Measurements from ENCODE around the gene ACBD5. TPM values are rescaled to one million over a fixed set of nuclear protein-coding genes. Genes with fewer than 3 reads are reported as not detected.

The ACBD5 gene
- polyA plus RNA-seq, 1 of the 3 experiments (the other 2 are of a cell fraction) = 12.5 TPM

DNA sequence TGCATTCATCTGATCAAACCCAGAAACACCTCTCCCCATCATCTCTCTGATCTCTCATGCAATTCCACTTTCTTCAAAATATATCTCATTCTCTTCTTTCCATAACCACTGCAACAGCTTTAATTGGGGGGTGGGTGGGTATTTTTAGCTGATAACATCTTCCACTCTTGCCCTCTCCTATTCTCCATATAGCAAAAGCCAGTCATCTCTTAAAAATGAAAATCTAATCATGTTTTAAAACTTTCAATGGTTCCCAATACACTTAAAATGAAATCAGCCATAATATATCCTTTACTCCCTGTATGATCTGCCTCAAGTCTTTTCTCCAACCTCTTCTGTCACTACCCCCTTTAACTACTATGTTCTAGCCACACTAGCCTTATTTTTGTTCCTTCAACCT is 87.9 kb downstream of the ACBD5 start:
- DNase-seq = no peak
- Histone ChIP-seq H3K36me3 (replicated peaks in 1 of 2; ENCODE audit: control insufficient read depth in 1 of 2, insufficient read depth in 2 of 2, low read length in 1 of 2) (peaks cover 11 to 15% of the 10 kb centered on the region in 2 experiments), H3F3A (replicated peaks; ENCODE audit: insufficient read depth) (peaks cover 20% of the 10 kb centered on the region), H3K4me2 (peak overlapping the region; percentile 95), H3K27ac (ENCODE audit: low read depth in 2 of 2, low read length in 1 of 2) (no peak overlapping the region), H3K9me3 (no peaks in the 10 kb centered on the region), H3K9ac (peak overlapping the region; percentile 93), H3K4me3 (ENCODE audit: low read depth in 2 of 2, low read length in 1 of 2) (peak overlapping the region; percentile 81 to 82), H3K9me2 (no peaks in the 10 kb centered on the region), H4K20me1 (ENCODE audit: insufficient read depth) (peaks cover 48% of the 10 kb centered on the region), H3K27me3 (ENCODE audit: insufficient read depth) (no peaks in the 10 kb centered on the region), H3K79me2 (ENCODE audit: insufficient read depth) (peaks cover 92% of the 10 kb centered on the region), H2AFZ (ENCODE audit: low read depth) (no peak overlapping the region), H3K4me1 (ENCODE audit: control insufficient read depth in 1 of 2, insufficient read depth in 2 of 2, low read depth in 1 of 2, low read length in 1 of 2) (peaks cover 2 to 8% of the 10 kb centered on the region in 2 experiments; a peak in 3 of 4 replicates)
- CTCF ChIA-PET = interaction anchor here (1.0 kb wide), 1 partner anchor 17 kb away, joined by 3 read pairs; no protein-coding TSS in a partner anchor
- no peak for TF ChIP-seq GATA2 (CRISPR knock-in tag; IDR thresholded peaks at IDR 0.05)
- TF ChIP-seq POLR2AphosphoS5 (IDR thresholded peaks at IDR 0.05; ENCODE audit: low read depth, low read length) = no peak
- no peak for TF ChIP-seq JUND (IDR thresholded peaks at IDR 0.05)
- no peak for TF ChIP-seq RXRA (IDR thresholded peaks at IDR 0.05; ENCODE audit: borderline replicate concordance, low read depth)
- TF ChIP-seq YY1 (IDR thresholded peaks at IDR 0.05; ENCODE audit: low read depth) = no peak
- TF ChIP-seq RAD21 (IDR thresholded peaks at IDR 0.05; ENCODE audit: low read length) = no peak
- POLR2A ChIA-PET = no interaction called here

- Histone ChIP-seq H3K4me3 (ENCODE audit: low read depth in 2 of 2, low read length in 1 of 2) (no peak overlapping the region), H3K79me2 (ENCODE audit: insufficient read depth) (peaks cover 92% of the 10 kb centered on the region), H4K20me1 (ENCODE audit: insufficient read depth) (peaks cover 65% of the 10 kb centered on the region), H3K4me1 (ENCODE audit: control insufficient read depth in 1 of 2, insufficient read depth in 2 of 2, low read depth in 1 of 2, low read length in 1 of 2) (peaks cover 0 to 2% of the 10 kb centered on the region in 2 experiments; a peak in 2 of 4 replicates), H3F3A (replicated peaks; ENCODE audit: insufficient read depth) (peaks cover 19% of the 10 kb centered on the region), H2AFZ (ENCODE audit: low read depth) (no peak overlapping the region), H3K4me2 (no peak overlapping the region), H3K9ac (no peak overlapping the region), H3K27ac (ENCODE audit: low read depth in 2 of 2, low read length in 1 of 2) (no peak overlapping the region), H3K9me2 (no peaks in the 10 kb centered on the region), H3K36me3 (replicated peaks in 1 of 2; ENCODE audit: control insufficient read depth in 1 of 2, insufficient read depth in 2 of 2, low read length in 1 of 2) (peaks cover 34 to 39% of the 10 kb centered on the region in 2 experiments), H3K9me3 (no peaks in the 10 kb centered on the region), H3K27me3 (ENCODE audit: insufficient read depth) (no peaks in the 10 kb centered on the region)
- no peak for DNase-seq
- POLR2A ChIA-PET = no interaction called here
- 100% methylated on average over 1 of the region's 1 CpG for WGBS (ENCODE audit: low lambda C conversion rate)
- CTCF ChIA-PET = no interaction called here
- TF ChIP-seq RFX5 (IDR thresholded peaks at IDR 0.05; ENCODE audit: low read length) = no peak
Observed at GRCh38 chr10:27150261-27150660, 90.3 kb downstream of the ACBD5 start.

- Histone ChIP-seq H3K9me2 (no peaks in the 10 kb centered on the region), H3K9ac (no peak overlapping the region), H3K79me2 (ENCODE audit: insufficient read depth) (peaks cover 99% of the 10 kb centered on the region), H3K9me3 (no peaks in the 10 kb centered on the region), H4K20me1 (ENCODE audit: insufficient read depth) (peaks cover 58% of the 10 kb centered on the region), H2AFZ (ENCODE audit: low read depth) (no peak overlapping the region), H3K27ac (ENCODE audit: low read depth in 2 of 2, low read length in 1 of 2) (no peak overlapping the region), H3K36me3 (replicated peaks in 1 of 2; ENCODE audit: control insufficient read depth in 1 of 2, insufficient read depth in 2 of 2, low read length in 1 of 2) (peaks cover 49 to 60% of the 10 kb centered on the region in 2 experiments), H3K27me3 (ENCODE audit: insufficient read depth) (no peaks in the 10 kb centered on the region), H3K4me1 (ENCODE audit: control insufficient read depth in 1 of 2, insufficient read depth in 2 of 2, low read depth in 1 of 2, low read length in 1 of 2) (peaks cover 0 to 2% of the 10 kb centered on the region in 2 experiments; a peak in 1 of 4 replicates), H3K4me3 (ENCODE audit: low read depth in 2 of 2, low read length in 1 of 2) (no peak overlapping the region), H3F3A (replicated peaks; ENCODE audit: insufficient read depth) (peaks cover 13% of the 10 kb centered on the region), H3K4me2 (no peak overlapping the region)
- 93% methylated on average over 5 of the region's 5 CpGs for WGBS (ENCODE audit: low lambda C conversion rate)
- ChIA-PET CTCF (no interaction called here), POLR2A (no interaction called here)
- DNase-seq = no peak
- TF ChIP-seq REST (IDR thresholded peaks at IDR 0.05; ENCODE audit: low read depth, low read length) (no peak), RCOR1 (IDR thresholded peaks at IDR 0.05; ENCODE audit: low read length) (no peak), JUND (IDR thresholded peaks at IDR 0.05) (no peak), ELF1 (IDR thresholded peaks at IDR 0.05) (no peak), SIN3A (IDR thresholded peaks at IDR 0.05; ENCODE audit: borderline replicate concordance, low read depth, low read length) (no peak), NFIC (IDR thresholded peaks at IDR 0.05; ENCODE audit: borderline replicate concordance) (no peak), YY1 (IDR thresholded peaks at IDR 0.05; ENCODE audit: low read depth) (no peak), TCF12 (IDR thresholded peaks at IDR 0.05) (no peak), TAF1 (IDR thresholded peaks at IDR 0.05; ENCODE audit: borderline replicate concordance, low read depth, low read length) (no peak)
- TF ChIP-seq, protein P1, sequence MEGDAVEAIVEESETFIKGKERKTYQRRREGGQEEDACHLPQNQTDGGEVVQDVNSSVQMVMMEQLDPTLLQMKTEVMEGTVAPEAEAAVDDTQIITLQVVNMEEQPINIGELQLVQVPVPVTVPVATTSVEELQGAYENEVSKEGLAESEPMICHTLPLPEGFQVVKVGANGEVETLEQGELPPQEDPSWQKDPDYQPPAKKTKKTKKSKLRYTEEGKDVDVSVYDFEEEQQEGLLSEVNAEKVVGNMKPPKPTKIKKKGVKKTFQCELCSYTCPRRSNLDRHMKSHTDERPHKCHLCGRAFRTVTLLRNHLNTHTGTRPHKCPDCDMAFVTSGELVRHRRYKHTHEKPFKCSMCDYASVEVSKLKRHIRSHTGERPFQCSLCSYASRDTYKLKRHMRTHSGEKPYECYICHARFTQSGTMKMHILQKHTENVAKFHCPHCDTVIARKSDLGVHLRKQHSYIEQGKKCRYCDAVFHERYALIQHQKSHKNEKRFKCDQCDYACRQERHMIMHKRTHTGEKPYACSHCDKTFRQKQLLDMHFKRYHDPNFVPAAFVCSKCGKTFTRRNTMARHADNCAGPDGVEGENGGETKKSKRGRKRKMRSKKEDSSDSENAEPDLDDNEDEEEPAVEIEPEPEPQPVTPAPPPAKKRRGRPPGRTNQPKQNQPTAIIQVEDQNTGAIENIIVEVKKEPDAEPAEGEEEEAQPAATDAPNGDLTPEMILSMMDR (IDR thresholded peaks at IDR 0.05) = no peak
- TF ChIP-seq, protein P2, sequence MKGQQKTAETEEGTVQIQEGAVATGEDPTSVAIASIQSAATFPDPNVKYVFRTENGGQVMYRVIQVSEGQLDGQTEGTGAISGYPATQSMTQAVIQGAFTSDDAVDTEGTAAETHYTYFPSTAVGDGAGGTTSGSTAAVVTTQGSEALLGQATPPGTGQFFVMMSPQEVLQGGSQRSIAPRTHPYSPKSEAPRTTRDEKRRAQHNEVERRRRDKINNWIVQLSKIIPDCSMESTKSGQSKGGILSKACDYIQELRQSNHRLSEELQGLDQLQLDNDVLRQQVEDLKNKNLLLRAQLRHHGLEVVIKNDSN (IDR thresholded peaks at IDR 0.05; ENCODE audit: borderline replicate concordance, low read depth) = no peak
- TF ChIP-seq, protein P3, sequence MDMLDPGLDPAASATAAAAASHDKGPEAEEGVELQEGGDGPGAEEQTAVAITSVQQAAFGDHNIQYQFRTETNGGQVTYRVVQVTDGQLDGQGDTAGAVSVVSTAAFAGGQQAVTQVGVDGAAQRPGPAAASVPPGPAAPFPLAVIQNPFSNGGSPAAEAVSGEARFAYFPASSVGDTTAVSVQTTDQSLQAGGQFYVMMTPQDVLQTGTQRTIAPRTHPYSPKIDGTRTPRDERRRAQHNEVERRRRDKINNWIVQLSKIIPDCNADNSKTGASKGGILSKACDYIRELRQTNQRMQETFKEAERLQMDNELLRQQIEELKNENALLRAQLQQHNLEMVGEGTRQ (IDR thresholded peaks at IDR 0.05; ENCODE audit: borderline replicate concordance, low read depth, low read length) = no peak
Observed at GRCh38 chr10:27147701-27148100, 92.9 kb downstream of the ACBD5 start.
